ENCODE measurements around the gene SCAMP2.

DNA sequence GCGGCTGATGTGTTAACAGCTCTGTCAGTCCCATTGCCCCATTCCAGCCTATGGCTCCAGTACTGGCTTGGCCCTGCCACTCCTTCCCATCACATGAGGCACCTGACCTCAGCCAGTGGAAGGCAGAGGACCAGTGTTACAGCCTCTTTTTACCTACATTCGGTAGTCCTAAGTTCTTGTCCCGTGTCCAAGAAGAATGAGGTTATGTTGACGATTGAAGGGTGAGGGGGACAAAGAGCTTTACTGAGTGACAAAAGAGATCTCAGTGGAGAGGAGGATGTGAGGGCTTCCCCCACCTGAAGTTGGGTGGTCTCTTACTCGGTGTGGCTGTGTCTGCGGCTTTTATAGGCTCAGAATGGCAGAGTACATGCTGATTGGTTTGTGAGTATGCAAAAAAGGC lies 9.4 kb upstream of the SCAMP2 start:
- TF ChIP-seq SAP130 (CRISPR knock-in tag; IDR thresholded peaks at IDR 0.05; ENCODE audit: low read depth) (no peak), POLR2AphosphoS5 (IDR thresholded peaks at IDR 0.05; ENCODE audit: low read depth, low read length) (no peak)
- TF ChIP-seq, protein P1, sequence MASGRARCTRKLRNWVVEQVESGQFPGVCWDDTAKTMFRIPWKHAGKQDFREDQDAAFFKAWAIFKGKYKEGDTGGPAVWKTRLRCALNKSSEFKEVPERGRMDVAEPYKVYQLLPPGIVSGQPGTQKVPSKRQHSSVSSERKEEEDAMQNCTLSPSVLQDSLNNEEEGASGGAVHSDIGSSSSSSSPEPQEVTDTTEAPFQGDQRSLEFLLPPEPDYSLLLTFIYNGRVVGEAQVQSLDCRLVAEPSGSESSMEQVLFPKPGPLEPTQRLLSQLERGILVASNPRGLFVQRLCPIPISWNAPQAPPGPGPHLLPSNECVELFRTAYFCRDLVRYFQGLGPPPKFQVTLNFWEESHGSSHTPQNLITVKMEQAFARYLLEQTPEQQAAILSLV (CRISPR knock-in tag; IDR thresholded peaks at IDR 0.05; ENCODE audit: borderline replicate concordance): no peak
- TF ChIP-seq, protein P2, sequence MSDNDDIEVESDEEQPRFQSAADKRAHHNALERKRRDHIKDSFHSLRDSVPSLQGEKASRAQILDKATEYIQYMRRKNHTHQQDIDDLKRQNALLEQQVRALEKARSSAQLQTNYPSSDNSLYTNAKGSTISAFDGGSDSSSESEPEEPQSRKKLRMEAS (IDR thresholded peaks at IDR 0.05): no peak
- TF ChIP-seq, protein P3, sequence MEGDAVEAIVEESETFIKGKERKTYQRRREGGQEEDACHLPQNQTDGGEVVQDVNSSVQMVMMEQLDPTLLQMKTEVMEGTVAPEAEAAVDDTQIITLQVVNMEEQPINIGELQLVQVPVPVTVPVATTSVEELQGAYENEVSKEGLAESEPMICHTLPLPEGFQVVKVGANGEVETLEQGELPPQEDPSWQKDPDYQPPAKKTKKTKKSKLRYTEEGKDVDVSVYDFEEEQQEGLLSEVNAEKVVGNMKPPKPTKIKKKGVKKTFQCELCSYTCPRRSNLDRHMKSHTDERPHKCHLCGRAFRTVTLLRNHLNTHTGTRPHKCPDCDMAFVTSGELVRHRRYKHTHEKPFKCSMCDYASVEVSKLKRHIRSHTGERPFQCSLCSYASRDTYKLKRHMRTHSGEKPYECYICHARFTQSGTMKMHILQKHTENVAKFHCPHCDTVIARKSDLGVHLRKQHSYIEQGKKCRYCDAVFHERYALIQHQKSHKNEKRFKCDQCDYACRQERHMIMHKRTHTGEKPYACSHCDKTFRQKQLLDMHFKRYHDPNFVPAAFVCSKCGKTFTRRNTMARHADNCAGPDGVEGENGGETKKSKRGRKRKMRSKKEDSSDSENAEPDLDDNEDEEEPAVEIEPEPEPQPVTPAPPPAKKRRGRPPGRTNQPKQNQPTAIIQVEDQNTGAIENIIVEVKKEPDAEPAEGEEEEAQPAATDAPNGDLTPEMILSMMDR (CRISPR knock-in tag; IDR thresholded peaks at IDR 0.05): no peak

All from HepG2 (cell line).